Panc1 (cell line): ENCODE results near the gene CDH16. TPM values are rescaled to one million over a fixed set of nuclear protein-coding genes. Genes with fewer than 3 reads are reported as not detected.
"Not testable (repeated sequence)": the region's sequence is repeated elsewhere in the genome, so short reads cannot be mapped to it uniquely, and the experiment has no call there.

Source experiments
- ATAC-seq: fragments of 200-7000 bp; cut with Tn5 transposase; 2 replicates; pipeline ENCODE4 v1.9.1; 2020; ENCODE audit warnings: mild to moderate bottlenecking, moderate library complexity
- BruUV-seq: library from RNA; stranded (reverse); fragments of 400-500 nt; replicated peaks from 2 replicates; lab custom pipeline; 2021; lab: Mats Ljungman, UMichigan
- CTCF ChIA-PET: fragments of 300-600 bp; sonication (Branson Sonifier 250); formaldehyde crosslinking; loops from one replicate; lab custom pipeline; 2022; ENCODE audit warnings: antibody characterized with exemption; lab: Charles Lee
- POLR2A ChIA-PET: fragments of 300-600 bp; sonication (Branson Sonifier 250); formaldehyde crosslinking; loops from one replicate; lab custom pipeline; 2022; ENCODE audit warnings: antibody characterized with exemption; lab: Charles Lee
- DNase-seq: peaks from one replicate; pipeline ENCODE4 v3.0.0-alpha.2; 2010; ENCODE audit warnings: low read depth, low spot score
- H3K27ac ChIP-seq: 2 replicates; pipeline ENCODE4 v1.5.1; 2011; ENCODE audit warnings: mild to moderate bottlenecking, low read length, inconsistent platforms
- H3K27me3 ChIP-seq: fragments of 200-500 bp; sonication (Bioruptor generic); 2 replicates; pipeline ENCODE4 v1.6.0; 2014; ENCODE audit warnings: low read length, inconsistent platforms; ENCODE audit not compliant: control insufficient read depth, insufficient read depth
- H3K36me3 ChIP-seq: fragments of 200-500 bp; sonication (Bioruptor generic); 2 replicates; pipeline ENCODE4 v1.5.1; 2014; ENCODE audit warnings: inconsistent platforms, mild to moderate bottlenecking, low read length, moderate library complexity; ENCODE audit not compliant: control insufficient read depth, insufficient read depth
- H3K4me1 ChIP-seq: 2 replicates; pipeline ENCODE4 v1.5.1; 2011; ENCODE audit warnings: inconsistent platforms, mild to moderate bottlenecking, low read length, moderate library complexity; ENCODE audit not compliant: control insufficient read depth, insufficient read depth
- H3K4me3 ChIP-seq, 2 experiments: 2 replicates each; pipeline ENCODE4 v1.5.1; 2011 to 2012; ENCODE audit warnings: low read depth in 2 of 2, low read length in 2 of 2, mild to moderate bottlenecking in 2 of 2, inconsistent platforms in 1 of 2, moderate library complexity in 1 of 2
- H3K9me3 ChIP-seq: fragments of 200-500 bp; sonication (Bioruptor generic); 2 replicates; pipeline ENCODE4 v1.5.1; 2014; ENCODE audit warnings: low read depth, mild to moderate bottlenecking, inconsistent platforms, low read length, moderate library complexity; ENCODE audit not compliant: control insufficient read depth, insufficient read depth
- POLR2AphosphoS5 ChIP-seq: IDR thresholded peaks from 2 replicates; pipeline ENCODE4 v1.6.1; 2012; ENCODE audit warnings: mild to moderate bottlenecking, low read depth, low read length, moderate library complexity
- SIN3A ChIP-seq: IDR thresholded peaks from 2 replicates; pipeline ENCODE4 v1.6.1; 2012; ENCODE audit warnings: low read depth, mild to moderate bottlenecking, low read length, moderate library complexity, borderline replicate concordance; ENCODE audit not compliant: insufficient read depth
- TCF7L2 ChIP-seq: IDR thresholded peaks from 2 replicates; pipeline ENCODE4 v1.6.1; 2011; ENCODE audit warnings: mild to moderate bottlenecking, low read depth, low read length, inconsistent platforms
- in situ Hi-C: cut with HindIII; loops from 2 replicates; pipeline ENCODE4 v1.10.0; 2016; ENCODE audit warnings: low sequenced_read_pairs, low pct_unique_long_range_greater_than_20kb
- intact Hi-C: fragments of 100-400 bp; cut with micrococcal nuclease; formaldehyde crosslinking; loops from one replicate; pipeline ENCODE4 v1.10.0; 2022; ENCODE audit not compliant: unreplicated experiment
- total RNA-seq: library from RNA; stranded (reverse); gene quantifications from one replicate; pipeline ENCODE4 v1.2.1, GENCODE V29; 2021; ENCODE audit not compliant: unreplicated experiment
- TF ChIP-seq, protein P1 (sequence below), 2 experiments: IDR thresholded peaks; 2 replicates each; pipeline ENCODE4 v1.6.1; 2011 to 2012; ENCODE audit warnings: low read depth in 2 of 2, control low read depth in 1 of 2, low read length in 1 of 2, mild to moderate bottlenecking in 1 of 2, moderate library complexity in 1 of 2; ENCODE audit not compliant: insufficient read depth in 1 of 2
- TF ChIP-seq, protein P2 (sequence below): fragments of 450-650 bp; IDR thresholded peaks from 2 replicates; pipeline ENCODE4 v1.5.1; 2017; ENCODE audit warnings: mild to moderate bottlenecking

Gene CDH16
- total RNA-seq, 1 experiment from 2014 or later, result not detected

GRCh38 chr16:66935314-66936011 is 16.8 kb upstream of the CDH16 start, which contains the start of gene CES2:
CES2 (plus strand) TSS chr16:66935516; CDS start chr16:66935636, 120 bp downstream.
- DNase-seq, result no peak
- in situ Hi-C loops (no loop called here), intact Hi-C loops (no loop called here)
- BruUV-seq, result no TSS peak
- peak; percentile 61 for ATAC-seq
- Histone ChIP-seq H3K27me3 (no peaks in the 10 kb centered on the region), H3K4me3 (peak within 1 kb of the TSS; percentile 83 to 95), H3K27ac (peak within 1 kb of the TSS; percentile 80), H3K9me3 (no peaks in the 10 kb centered on the region), H3K4me1 (peaks cover 3% of the 10 kb centered on the region), H3K36me3 (peaks cover 8% of the 10 kb centered on the region; the same call in 1 of the 2 replicates)
- CTCF ChIA-PET, result no interaction called here
- TF ChIP-seq POLR2AphosphoS5 (no peak), TCF7L2 (0 out of 2 replicates have a peak, but pooled peaks have one; percentile 7)
- POLR2A ChIA-PET, result no interaction called here

GRCh38 chr16:66934839-66935313 is 16.2 kb upstream of the CDH16 start:
- POLR2A ChIA-PET, in situ Hi-C loops: not testable (repeated sequence)

GRCh38 chr16:66934138-66934838 is 15.6 kb upstream of the CDH16 start, which contains the start of gene CIAO2B:
CIAO2B (minus strand) TSS chr16:66934402; CDS start chr16:66934364, 38 bp downstream.
- H3K27ac ChIP-seq, result peak within 1 kb of the TSS; percentile 88
- TF ChIP-seq TCF7L2 (no peak), POLR2AphosphoS5 (peak; percentile 76), SIN3A (peak; percentile 64; the same call in 1 of the 2 replicates)
- TF ChIP-seq, protein P1, sequence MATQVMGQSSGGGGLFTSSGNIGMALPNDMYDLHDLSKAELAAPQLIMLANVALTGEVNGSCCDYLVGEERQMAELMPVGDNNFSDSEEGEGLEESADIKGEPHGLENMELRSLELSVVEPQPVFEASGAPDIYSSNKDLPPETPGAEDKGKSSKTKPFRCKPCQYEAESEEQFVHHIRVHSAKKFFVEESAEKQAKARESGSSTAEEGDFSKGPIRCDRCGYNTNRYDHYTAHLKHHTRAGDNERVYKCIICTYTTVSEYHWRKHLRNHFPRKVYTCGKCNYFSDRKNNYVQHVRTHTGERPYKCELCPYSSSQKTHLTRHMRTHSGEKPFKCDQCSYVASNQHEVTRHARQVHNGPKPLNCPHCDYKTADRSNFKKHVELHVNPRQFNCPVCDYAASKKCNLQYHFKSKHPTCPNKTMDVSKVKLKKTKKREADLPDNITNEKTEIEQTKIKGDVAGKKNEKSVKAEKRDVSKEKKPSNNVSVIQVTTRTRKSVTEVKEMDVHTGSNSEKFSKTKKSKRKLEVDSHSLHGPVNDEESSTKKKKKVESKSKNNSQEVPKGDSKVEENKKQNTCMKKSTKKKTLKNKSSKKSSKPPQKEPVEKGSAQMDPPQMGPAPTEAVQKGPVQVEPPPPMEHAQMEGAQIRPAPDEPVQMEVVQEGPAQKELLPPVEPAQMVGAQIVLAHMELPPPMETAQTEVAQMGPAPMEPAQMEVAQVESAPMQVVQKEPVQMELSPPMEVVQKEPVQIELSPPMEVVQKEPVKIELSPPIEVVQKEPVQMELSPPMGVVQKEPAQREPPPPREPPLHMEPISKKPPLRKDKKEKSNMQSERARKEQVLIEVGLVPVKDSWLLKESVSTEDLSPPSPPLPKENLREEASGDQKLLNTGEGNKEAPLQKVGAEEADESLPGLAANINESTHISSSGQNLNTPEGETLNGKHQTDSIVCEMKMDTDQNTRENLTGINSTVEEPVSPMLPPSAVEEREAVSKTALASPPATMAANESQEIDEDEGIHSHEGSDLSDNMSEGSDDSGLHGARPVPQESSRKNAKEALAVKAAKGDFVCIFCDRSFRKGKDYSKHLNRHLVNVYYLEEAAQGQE (IDR thresholded peaks at IDR 0.05; ENCODE audit: insufficient read depth in 1 of 2, low read depth in 2 of 2, low read length in 1 of 2), result peak in 1 of 2 experiments; percentile 61; a peak in 1 of 4 replicates
- TF ChIP-seq, protein P2, sequence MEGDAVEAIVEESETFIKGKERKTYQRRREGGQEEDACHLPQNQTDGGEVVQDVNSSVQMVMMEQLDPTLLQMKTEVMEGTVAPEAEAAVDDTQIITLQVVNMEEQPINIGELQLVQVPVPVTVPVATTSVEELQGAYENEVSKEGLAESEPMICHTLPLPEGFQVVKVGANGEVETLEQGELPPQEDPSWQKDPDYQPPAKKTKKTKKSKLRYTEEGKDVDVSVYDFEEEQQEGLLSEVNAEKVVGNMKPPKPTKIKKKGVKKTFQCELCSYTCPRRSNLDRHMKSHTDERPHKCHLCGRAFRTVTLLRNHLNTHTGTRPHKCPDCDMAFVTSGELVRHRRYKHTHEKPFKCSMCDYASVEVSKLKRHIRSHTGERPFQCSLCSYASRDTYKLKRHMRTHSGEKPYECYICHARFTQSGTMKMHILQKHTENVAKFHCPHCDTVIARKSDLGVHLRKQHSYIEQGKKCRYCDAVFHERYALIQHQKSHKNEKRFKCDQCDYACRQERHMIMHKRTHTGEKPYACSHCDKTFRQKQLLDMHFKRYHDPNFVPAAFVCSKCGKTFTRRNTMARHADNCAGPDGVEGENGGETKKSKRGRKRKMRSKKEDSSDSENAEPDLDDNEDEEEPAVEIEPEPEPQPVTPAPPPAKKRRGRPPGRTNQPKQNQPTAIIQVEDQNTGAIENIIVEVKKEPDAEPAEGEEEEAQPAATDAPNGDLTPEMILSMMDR, result no peak
- ChIA-PET POLR2A (no interaction called here), CTCF (no interaction called here)
- intact Hi-C loops, result no loop called here
- peak; percentile 90 for ATAC-seq
- H3K27me3 ChIP-seq, result no peaks in the 10 kb centered on the region
- peak within 1 kb of the TSS; percentile 83 to 95 for H3K4me3 ChIP-seq
- DNase-seq, result no peak
- H3K4me1 ChIP-seq, result peaks cover 3% of the 10 kb centered on the region
- BruUV-seq, result TSS peak; percentile 84
- H3K36me3 ChIP-seq, result peaks cover 8% of the 10 kb centered on the region; the same call in 1 of the 2 replicates
- H3K9me3 ChIP-seq, result no peaks in the 10 kb centered on the region
- in situ Hi-C loops, result no loop called here

More at GRCh38 chr16:66934839-66935313, 16.2 kb upstream of the CDH16 start:
- ATAC-seq, H3K27me3 ChIP-seq, H3K4me1 ChIP-seq, CTCF ChIA-PET, intact Hi-C loops, DNase-seq, H3K36me3 ChIP-seq, BruUV-seq, H3K9me3 ChIP-seq: not testable (repeated sequence)
- Histone ChIP-seq H3K4me3 (peak overlapping the region; percentile 83 to 95), H3K27ac (peak overlapping the region; percentile 80)
- peak; percentile 47 for TF ChIP-seq TCF7L2
